ELF-1 (cell line): Measurements from ENCODE around the gene KRT72.

Experiments used
- DNase-seq: peaks from one replicate; pipeline ENCODE4 v3.0.0-alpha.2; 2016; ENCODE audit warnings: low read depth, low spot score

The KRT72 gene

GRCh38 chr12:52600941-52601481 is at the start of gene KRT72:
KRT72 (minus strand) TSS chr12:52601463; CDS start chr12:52601452, 11 bp downstream.
- DNase-seq, result no peak

DNA sequence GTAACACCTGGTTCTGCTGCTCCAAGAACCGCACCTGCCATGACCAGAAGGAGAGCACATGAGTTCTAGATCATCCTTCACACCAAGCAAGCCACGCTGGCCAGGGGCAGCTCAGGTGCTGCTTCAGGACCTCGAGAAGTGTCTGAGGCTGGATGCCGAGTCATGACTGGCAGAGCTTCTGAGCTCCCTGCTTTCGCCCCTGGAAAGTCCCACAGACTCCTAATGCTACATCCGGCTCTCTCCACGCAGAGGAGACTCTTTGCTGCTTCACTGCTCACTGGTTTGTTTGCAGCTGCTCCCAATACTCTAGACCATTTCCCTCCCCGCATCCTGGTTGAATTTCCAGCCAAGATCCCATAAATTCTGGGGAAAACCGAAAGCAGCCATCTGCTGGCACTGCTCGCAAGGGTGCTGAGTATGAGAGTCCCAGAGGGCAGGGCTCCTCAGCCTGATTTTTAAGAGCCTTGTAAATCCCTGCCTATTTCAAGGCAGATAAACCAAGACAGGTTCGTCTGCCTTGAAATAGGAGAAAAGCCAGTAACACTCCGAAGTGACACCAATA is 49.3 kb upstream of the KRT72 start:
- no peak for DNase-seq

GRCh38 chr12:52649066-52649465 is 47.8 kb upstream of the KRT72 start:
- DNase-seq, result no peak

GRCh38 chr12:52648012-52648550 is 46.8 kb upstream of the KRT72 start:
- DNase-seq, result no peak

- DNase-seq, result no peak
Observed at GRCh38 chr12:52647601-52648000, 46.3 kb upstream of the KRT72 start.

DNA sequence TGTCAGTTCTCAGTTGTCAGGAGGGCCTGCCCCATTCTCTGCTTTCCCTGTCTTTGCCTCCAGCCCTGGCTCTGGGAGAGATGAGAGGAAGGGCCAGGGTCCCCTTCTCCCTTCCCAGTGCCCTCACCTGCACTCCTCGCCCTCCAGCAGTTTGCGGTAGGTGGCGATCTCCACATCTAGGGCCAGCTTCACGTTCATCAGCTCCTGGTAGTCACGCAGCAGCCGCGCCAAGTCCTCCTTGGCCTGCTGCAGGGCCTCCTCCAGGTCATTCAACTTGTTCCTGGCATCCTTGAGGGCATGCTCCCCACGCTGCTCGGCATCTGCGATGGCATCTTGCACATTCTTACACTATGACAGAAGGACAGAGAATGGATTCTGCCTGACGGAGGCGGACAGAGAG is 45.4 kb upstream of the KRT72 start:
- no peak for DNase-seq

DNA sequence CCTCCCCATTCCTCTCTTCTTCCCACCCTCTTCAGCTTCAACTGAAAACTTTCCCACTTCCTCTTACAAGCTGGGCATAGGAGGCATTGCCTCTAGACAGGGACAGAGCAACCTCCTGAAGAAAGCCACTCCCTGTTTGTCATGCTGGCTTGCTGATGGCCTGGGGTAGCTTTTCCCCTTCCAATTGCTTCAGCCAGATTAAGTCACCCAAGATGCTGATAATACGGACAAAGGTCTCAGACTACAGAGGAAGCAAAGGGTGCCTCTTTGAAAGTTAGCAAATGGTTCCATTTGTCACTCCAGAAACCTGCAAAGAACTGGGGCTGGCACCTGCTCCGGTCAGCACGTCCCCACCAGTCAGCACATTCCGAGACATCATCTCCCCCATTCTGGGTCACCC is 44.7 kb upstream of the KRT72 start:
- DNase-seq, result no peak

DNA sequence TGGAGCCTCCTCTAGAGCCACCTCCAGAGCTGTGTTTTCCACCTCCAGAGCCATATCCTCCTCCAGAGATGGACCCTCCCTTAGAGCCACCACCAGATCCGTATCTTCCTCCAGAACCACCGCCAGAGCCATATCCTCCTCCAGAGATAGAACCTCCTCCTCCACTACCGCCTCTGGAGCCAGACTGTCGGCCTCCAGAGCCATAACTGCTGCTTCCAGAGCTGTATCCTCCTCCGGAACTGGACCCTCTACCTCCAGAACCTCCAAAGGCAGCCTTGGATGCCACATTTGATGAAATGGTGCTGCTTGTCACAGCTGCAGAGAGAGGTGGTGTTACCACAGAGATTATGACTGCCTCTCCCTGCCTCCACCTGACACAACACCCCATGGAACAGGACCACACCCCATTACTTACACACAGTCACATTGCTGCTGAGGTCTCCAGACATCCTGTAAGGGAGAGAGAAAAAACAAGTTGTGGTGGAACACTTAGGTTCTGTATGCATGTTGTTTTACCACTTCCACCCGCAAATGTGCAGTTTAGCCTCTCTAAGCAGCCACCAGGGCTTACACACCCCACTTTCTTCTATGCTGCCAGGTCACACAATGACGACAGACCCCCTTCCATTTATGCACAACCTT is 44.0 kb upstream of the KRT72 start:
- no peak for DNase-seq

DNA sequence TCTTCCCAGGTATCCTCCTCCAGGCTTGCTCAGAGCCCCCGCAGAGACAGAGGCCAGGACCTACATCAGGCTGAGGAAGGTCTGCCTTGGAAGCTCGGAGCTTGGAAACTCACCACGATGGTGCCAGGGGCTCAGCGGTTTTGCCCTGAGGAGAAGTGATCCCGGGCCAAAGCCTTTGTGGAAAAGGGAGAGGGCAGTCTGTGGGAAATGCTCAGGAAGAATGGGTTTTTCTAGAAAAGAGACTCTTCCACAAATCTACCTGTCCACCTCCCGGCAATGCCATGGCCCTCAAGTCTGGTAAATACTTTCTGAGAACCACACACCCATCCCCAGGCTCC is 42.8 kb upstream of the KRT72 start:
- no peak for DNase-seq

GRCh38 chr12:52643233-52644077 is 42.2 kb upstream of the KRT72 start:
- DNase-seq, result no peak

DNA sequence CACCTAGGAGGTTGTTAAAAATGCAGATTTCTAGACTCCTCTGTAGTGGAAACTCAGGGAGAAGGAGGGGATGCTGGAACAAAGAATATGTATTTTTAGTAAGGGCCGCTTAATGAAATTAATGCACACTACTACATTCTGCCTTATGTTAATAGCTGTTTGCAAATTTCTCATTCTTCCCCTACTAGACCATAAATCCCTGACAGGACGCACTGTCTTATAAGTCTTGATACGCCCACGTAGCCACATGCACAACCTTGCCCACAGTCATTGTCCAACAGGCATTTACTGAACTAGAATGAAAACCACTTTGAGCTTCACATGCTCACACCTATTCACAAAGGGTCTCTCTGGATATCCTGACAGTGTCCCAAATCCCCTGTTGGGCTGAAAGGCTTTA is 40.2 kb upstream of the KRT72 start:
- DNase-seq, result no peak

DNA sequence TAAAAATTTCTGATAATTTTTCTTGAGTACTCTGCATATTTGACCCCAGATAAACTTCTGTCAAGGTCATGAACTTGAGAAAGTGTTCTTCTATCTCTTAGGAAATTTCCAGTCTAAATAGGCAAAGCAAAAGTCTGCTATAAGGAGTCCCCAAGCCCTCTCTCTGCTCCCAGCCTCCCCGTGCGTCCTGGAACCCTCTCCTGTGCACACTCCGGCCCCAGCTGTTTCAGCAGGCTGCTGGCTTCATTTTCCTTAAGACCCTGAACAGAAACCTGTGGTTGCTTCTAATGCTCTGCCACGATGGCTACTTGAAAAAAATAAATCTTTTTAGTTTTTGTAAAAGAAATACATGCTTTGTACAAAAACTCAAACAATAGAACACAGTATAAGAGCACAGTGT is 36.0 kb upstream of the KRT72 start:
- no peak for DNase-seq

DNA sequence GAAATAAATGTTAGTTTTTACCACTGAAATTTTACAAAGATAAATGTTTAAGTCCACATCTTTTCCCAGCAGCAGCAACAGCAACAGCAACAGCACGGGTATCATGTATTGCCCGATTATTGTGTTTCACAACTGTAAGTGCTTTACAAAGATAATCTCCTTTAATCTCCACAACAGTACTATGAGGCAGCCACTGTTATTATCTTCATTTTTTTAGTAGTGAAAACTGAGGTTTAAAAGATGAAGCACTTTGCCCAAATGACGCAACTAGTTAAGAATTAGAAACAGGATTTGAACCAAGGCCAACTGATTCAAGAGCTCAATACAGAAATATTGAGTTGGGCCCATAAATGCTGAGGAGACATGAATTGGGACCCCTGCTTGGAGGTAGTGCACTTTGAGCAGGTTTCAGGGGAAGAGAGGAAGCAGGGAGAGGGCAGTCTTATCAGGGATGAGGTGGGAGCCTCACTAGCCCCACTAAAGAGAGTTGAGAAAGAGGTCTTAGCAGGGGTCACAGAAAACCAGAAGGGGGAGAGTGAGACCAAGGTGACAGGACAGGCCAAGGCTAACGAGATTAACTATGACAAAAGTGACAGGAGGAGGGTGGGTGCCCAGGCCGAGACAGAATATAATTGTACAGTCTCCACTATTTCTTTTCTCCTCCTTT is 35.5 kb upstream of the KRT72 start:
- DNase-seq, result no peak

DNA sequence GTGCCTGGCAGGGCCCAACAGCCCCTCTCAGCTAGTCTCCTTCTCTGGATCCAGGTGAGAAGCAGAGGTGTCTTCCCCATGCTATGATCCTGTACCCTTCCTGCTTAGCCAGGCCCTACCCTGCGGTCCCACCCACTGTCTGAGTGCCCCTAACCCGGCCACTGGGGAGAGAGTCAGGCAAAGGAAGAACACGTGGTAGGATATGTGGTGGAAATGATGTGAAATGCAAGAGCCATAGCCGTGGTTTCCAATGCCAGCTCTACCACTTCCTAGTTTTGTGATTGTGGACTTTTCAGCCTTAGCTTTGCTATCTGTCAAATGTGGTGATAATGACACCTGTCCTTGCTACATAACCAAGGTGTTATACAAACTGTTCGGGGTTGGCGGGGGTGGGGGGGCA is 34.9 kb upstream of the KRT72 start:
- DNase-seq, result no peak

GRCh38 chr12:52634266-52635056 is 33.2 kb upstream of the KRT72 start:
- DNase-seq, result no peak

GRCh38 chr12:52633383-52633782 is 32.1 kb upstream of the KRT72 start:
- DNase-seq, result no peak

GRCh38 chr12:52632656-52633055 is 31.4 kb upstream of the KRT72 start:
- no peak for DNase-seq

DNA sequence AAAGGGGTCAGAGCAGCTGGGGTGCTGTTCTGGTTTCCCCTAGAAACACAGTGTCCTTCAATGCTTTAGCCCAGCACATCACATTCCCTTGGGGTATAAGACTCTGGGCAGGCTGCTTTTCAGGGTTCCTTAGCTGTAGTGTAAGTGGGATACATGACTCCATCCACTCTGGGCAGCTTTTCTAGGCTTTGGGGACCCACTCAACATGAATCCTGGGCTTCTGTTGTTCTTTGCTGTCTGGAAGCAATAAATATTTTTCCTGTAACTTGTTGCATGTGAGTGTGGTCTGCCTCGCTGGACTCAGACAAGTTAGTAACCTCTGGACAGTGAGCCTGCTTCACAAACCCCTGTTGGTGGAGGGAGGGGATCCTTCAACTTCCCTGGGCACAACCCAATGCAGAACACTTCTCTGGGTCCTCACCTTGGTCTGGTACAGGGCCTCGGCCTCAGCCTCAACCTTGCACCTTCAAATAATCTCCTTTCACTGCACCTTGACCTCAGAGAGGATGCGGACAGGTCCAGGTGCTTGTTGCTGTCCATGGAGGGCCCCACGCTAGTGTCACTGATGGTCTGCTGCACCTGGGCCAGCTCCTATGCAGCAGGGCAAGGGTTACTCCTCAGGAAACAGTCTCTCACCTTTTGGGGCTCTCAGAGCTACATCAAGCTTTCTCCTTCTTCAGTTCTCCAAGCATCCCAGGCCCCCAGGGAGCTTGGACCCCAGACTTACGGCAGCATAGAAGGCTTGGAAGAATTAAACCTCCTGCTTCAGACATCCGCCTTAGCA is 30.6 kb upstream of the KRT72 start:
- no peak for DNase-seq

GRCh38 chr12:52631264-52631663 is 30.0 kb upstream of the KRT72 start:
- no peak for DNase-seq

GRCh38 chr12:52630599-52631200 is 29.4 kb upstream of the KRT72 start:
- no peak for DNase-seq
